Measurements from ENCODE around the gene MYO16.

The MYO16 gene

DNA sequence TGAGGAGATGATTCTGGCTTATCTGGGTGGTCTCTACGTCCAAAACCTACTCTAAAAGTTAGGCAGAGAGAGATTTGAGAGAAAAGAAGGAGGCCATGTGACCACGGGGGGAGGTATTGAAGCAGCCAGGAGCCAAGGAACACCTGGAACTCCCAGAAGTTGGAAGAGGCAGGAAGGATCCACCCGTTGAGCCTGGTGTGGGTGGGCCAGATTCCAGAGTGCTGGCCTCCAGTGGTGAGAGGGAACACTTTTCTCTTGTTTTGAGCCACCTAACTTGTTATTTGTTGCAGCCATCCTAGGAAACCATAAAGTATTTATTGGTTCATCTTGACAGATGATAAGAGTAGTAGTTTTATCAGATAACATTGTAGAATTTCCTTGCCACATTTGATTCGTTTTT is 396.9 kb downstream of the MYO16 start:
- Histone ChIP-seq H3K27me3 (ENCODE audit: control insufficient read depth, low read length) (no peaks in the 10 kb centered on the region), H3K4me2 (ENCODE audit: low read length) (no peak overlapping the region), H4K20me1 (ENCODE audit: control insufficient read depth, insufficient read depth, low read depth, low read length) (no peaks in the 10 kb centered on the region), H3K4me3 (ENCODE audit: low read length) (no peak overlapping the region), H3K9me3 (ENCODE audit: control insufficient read depth, insufficient read depth, low read length) (no peaks in the 10 kb centered on the region), H3K36me3 (ENCODE audit: control insufficient read depth, low read length) (no peaks in the 10 kb centered on the region), H3F3A (ENCODE audit: control insufficient read depth, insufficient read depth) (no peaks in the 10 kb centered on the region), H3K9me2 (replicated peaks; ENCODE audit: control insufficient read depth, low read length) (no peaks in the 10 kb centered on the region), H3K79me2 (ENCODE audit: control insufficient read depth, low read length) (no peaks in the 10 kb centered on the region), H3K4me1 (ENCODE audit: control insufficient read depth, low read length) (no peaks in the 10 kb centered on the region), H3K27ac (ENCODE audit: low read depth, low read length) (no peak overlapping the region)
- TF ChIP-seq CTCF (IDR thresholded peaks at IDR 0.05; ENCODE audit: low read depth, low read length, poor library complexity, severe bottlenecking) (no peak), EZH2phosphoT487 (IDR thresholded peaks at IDR 0.05; ENCODE audit: borderline replicate concordance, low read length) (no peak)

GRCh38 chr13:109028624-109029023 is 399.2 kb downstream of the MYO16 start:
- H3K9me3 ChIP-seq (ENCODE audit: control insufficient read depth, insufficient read depth, low read length): no peaks in the 10 kb centered on the region
- H3K4me1 ChIP-seq (ENCODE audit: control insufficient read depth, low read length): no peaks in the 10 kb centered on the region
- no peaks in the 10 kb centered on the region for H3K9me2 ChIP-seq (replicated peaks; ENCODE audit: control insufficient read depth, low read length)
- H3F3A ChIP-seq (ENCODE audit: control insufficient read depth, insufficient read depth): no peaks in the 10 kb centered on the region
- H3K79me2 ChIP-seq (ENCODE audit: control insufficient read depth, low read length): no peaks in the 10 kb centered on the region
- H4K20me1 ChIP-seq (ENCODE audit: control insufficient read depth, insufficient read depth, low read depth, low read length): no peaks in the 10 kb centered on the region
- H3K27ac ChIP-seq (ENCODE audit: low read depth, low read length): no peak overlapping the region
- H3K4me2 ChIP-seq (ENCODE audit: low read length): no peak overlapping the region
- H3K36me3 ChIP-seq (ENCODE audit: control insufficient read depth, low read length): no peaks in the 10 kb centered on the region
- no peaks in the 10 kb centered on the region for H3K27me3 ChIP-seq (ENCODE audit: control insufficient read depth, low read length)
- TF ChIP-seq CTCF (IDR thresholded peaks at IDR 0.05; ENCODE audit: low read depth, low read length, poor library complexity, severe bottlenecking) (no peak), EZH2phosphoT487 (IDR thresholded peaks at IDR 0.05; ENCODE audit: borderline replicate concordance, low read length) (no peak)
- H3K4me3 ChIP-seq (ENCODE audit: low read length): no peak overlapping the region

GRCh38 chr13:109033090-109033489 is 403.7 kb downstream of the MYO16 start:
- H3K4me1 ChIP-seq (ENCODE audit: control insufficient read depth, low read length): no peaks in the 10 kb centered on the region
- no peaks in the 10 kb centered on the region for H3K36me3 ChIP-seq (ENCODE audit: control insufficient read depth, low read length)
- no peaks in the 10 kb centered on the region for H4K20me1 ChIP-seq (ENCODE audit: control insufficient read depth, insufficient read depth, low read depth, low read length)
- H3K27me3 ChIP-seq (ENCODE audit: control insufficient read depth, low read length): no peaks in the 10 kb centered on the region
- no peaks in the 10 kb centered on the region for H3K9me3 ChIP-seq (ENCODE audit: control insufficient read depth, insufficient read depth, low read length)
- H3K79me2 ChIP-seq (ENCODE audit: control insufficient read depth, low read length): no peaks in the 10 kb centered on the region
- no peaks in the 10 kb centered on the region for H3K9me2 ChIP-seq (replicated peaks; ENCODE audit: control insufficient read depth, low read length)
- no peaks in the 10 kb centered on the region for H3F3A ChIP-seq (ENCODE audit: control insufficient read depth, insufficient read depth)
- H3K4me3 ChIP-seq (ENCODE audit: low read length): no peak overlapping the region
- H3K27ac ChIP-seq (ENCODE audit: low read depth, low read length): no peak overlapping the region
- H3K4me2 ChIP-seq (ENCODE audit: low read length): no peak overlapping the region
- no peak for TF ChIP-seq EZH2phosphoT487 (IDR thresholded peaks at IDR 0.05; ENCODE audit: borderline replicate concordance, low read length)
- TF ChIP-seq CTCF (IDR thresholded peaks at IDR 0.05; ENCODE audit: low read depth, low read length, poor library complexity, severe bottlenecking): no peak
